Nephron progenitor cell (in vitro differentiated cells): ENCODE measurements around the gene ABI3BP.

ENCODE experiments used
- DNase-seq: peaks from one replicate; pipeline ENCODE4 v3.0.0; 2021
- H3K27ac Mint-ChIP-seq: 2 replicates; pipeline ENCODE4 v1.8.0; 2021; ENCODE audit warnings: mild to moderate bottlenecking, moderate library complexity, mixed read lengths
- H3K27me3 Mint-ChIP-seq: 2 replicates; pipeline ENCODE4 v1.8.0; 2021; ENCODE audit warnings: mild to moderate bottlenecking, low read depth, mixed read lengths; ENCODE audit not compliant: poor library complexity
- H3K36me3 Mint-ChIP-seq: 2 replicates; pipeline ENCODE4 v1.8.0; 2021; ENCODE audit warnings: low read depth, mixed read lengths
- H3K4me1 Mint-ChIP-seq: 2 replicates; pipeline ENCODE4 v1.8.0; 2021; ENCODE audit warnings: mixed read lengths
- H3K4me3 Mint-ChIP-seq: 2 replicates; pipeline ENCODE4 v1.8.0; 2021; ENCODE audit warnings: mild to moderate bottlenecking, moderate library complexity, mixed read lengths
- H3K9me3 Mint-ChIP-seq: 2 replicates; pipeline ENCODE4 v1.8.0; 2021; ENCODE audit warnings: mild to moderate bottlenecking, moderate library complexity, mixed read lengths
- CTCF ChIP-seq: fragments of 200-600 bp; sonication (generic); IDR thresholded peaks from 2 replicates; pipeline ENCODE4 v1.5.0; 2021; ENCODE audit warnings: antibody characterized with exemption

ABI3BP gene

GRCh38 chr3:100891827-100892226, 101.4 kb downstream of the ABI3BP start:
- TF ChIP-seq CTCF = no peak
- no peak overlapping the region for H3K4me3 Mint-ChIP-seq
- DNase-seq = no peak

GRCh38 chr3:100891033-100891432, 102.2 kb downstream of the ABI3BP start:
- TF ChIP-seq CTCF = no peak
- no peak overlapping the region for H3K27ac Mint-ChIP-seq
- peaks cover 7% of the 10 kb centered on the region for H3K27me3 Mint-ChIP-seq
- H3K9me3 Mint-ChIP-seq = no peaks in the 10 kb centered on the region
- no peaks in the 10 kb centered on the region for H3K36me3 Mint-ChIP-seq
- no peak for DNase-seq
- H3K4me1 Mint-ChIP-seq = no peaks in the 10 kb centered on the region
- no peak overlapping the region for H3K4me3 Mint-ChIP-seq

More at GRCh38 chr3:100891827-100892226, 101.4 kb downstream of the ABI3BP start:
- Mint-ChIP-seq H3K27me3 (peaks cover 7% of the 10 kb centered on the region), H3K36me3 (no peaks in the 10 kb centered on the region), H3K9me3 (no peaks in the 10 kb centered on the region), H3K4me1 (no peaks in the 10 kb centered on the region), H3K27ac (no peak overlapping the region)

- Mint-ChIP-seq H3K4me3 (no peak overlapping the region), H3K36me3 (no peaks in the 10 kb centered on the region), H3K27ac (no peak overlapping the region), H3K9me3 (no peaks in the 10 kb centered on the region), H3K27me3 (peaks cover 7% of the 10 kb centered on the region), H3K4me1 (no peaks in the 10 kb centered on the region)
- TF ChIP-seq CTCF = no peak
- no peak for DNase-seq
Measured at GRCh38 chr3:100888881-100889280, 104.3 kb downstream of the ABI3BP start.

GRCh38 chr3:100882571-100882984, 110.6 kb downstream of the ABI3BP start:
- Mint-ChIP-seq H3K36me3 (no peaks in the 10 kb centered on the region), H3K27me3 (no peaks in the 10 kb centered on the region), H3K4me3 (no peak overlapping the region), H3K27ac (no peak overlapping the region), H3K4me1 (no peaks in the 10 kb centered on the region), H3K9me3 (no peaks in the 10 kb centered on the region)
- no peak for TF ChIP-seq CTCF
- DNase-seq = no peak

GRCh38 chr3:100880845-100881244, 112.4 kb downstream of the ABI3BP start:
- TF ChIP-seq CTCF = no peak
- Mint-ChIP-seq H3K27me3 (no peaks in the 10 kb centered on the region), H3K36me3 (no peaks in the 10 kb centered on the region), H3K4me3 (no peak overlapping the region), H3K27ac (no peak overlapping the region), H3K9me3 (no peaks in the 10 kb centered on the region), H3K4me1 (no peaks in the 10 kb centered on the region)
- no peak for DNase-seq

GRCh38 chr3:100880072-100880471, 113.1 kb downstream of the ABI3BP start:
- DNase-seq = no peak
- no peaks in the 10 kb centered on the region for H3K36me3 Mint-ChIP-seq
- H3K27me3 Mint-ChIP-seq = no peaks in the 10 kb centered on the region
- no peaks in the 10 kb centered on the region for H3K9me3 Mint-ChIP-seq
- no peak overlapping the region for H3K4me3 Mint-ChIP-seq
- TF ChIP-seq CTCF = no peak
- no peak overlapping the region for H3K27ac Mint-ChIP-seq
- no peaks in the 10 kb centered on the region for H3K4me1 Mint-ChIP-seq
